ENCODE data around the gene MITF. TPM values are rescaled to one million over a fixed set of nuclear protein-coding genes. Genes with fewer than 3 reads are reported as not detected.
A peak's percentile ranks its signal among the peaks of the same experiment; 100 is the strongest.

Gene MITF
- polyA plus RNA-seq, 1 donor from 2014 or later: not detected

GRCh38 chr3:69948246-69948862 lies 209.1 kb downstream of the MITF start:
- Histone ChIP-seq H4K20me1 (ENCODE audit: insufficient read depth) (no peaks in the 10 kb centered on the region), H3K9ac (ENCODE audit: low read length) (no peak overlapping the region), H3K9me2 (ENCODE audit: insufficient read depth, low read length) (no peaks in the 10 kb centered on the region), H3K27ac (ENCODE audit: low read length) (no peak overlapping the region), H3K9me3 (ENCODE audit: low read length) (no peaks in the 10 kb centered on the region), H3K36me3 (ENCODE audit: insufficient read depth, low read length) (no peaks in the 10 kb centered on the region), H3K4me3 (ENCODE audit: low read length) (no peak overlapping the region), H3K27me3 (ENCODE audit: insufficient read depth, low read depth, low read length) (no peaks in the 10 kb centered on the region), H2AFZ (ENCODE audit: low read depth, low read length) (no peak overlapping the region), H3K79me2 (replicated peaks; ENCODE audit: insufficient read depth, low read length) (no peaks in the 10 kb centered on the region), H3F3A (ENCODE audit: insufficient read depth, low read length, poor library complexity, severe bottlenecking) (no peaks in the 10 kb centered on the region), H3K4me2 (ENCODE audit: low read length) (no peak overlapping the region)
- TF ChIP-seq RAD21 (conservative IDR thresholded peaks at IDR 0.05) (peak; percentile 81), REST (IDR thresholded peaks at IDR 0.05; ENCODE audit: borderline replicate concordance) (no peak), TAF1 (IDR thresholded peaks at IDR 0.05; ENCODE audit: low read depth) (no peak), MXI1 (conservative IDR thresholded peaks at IDR 0.05; ENCODE audit: poor library complexity, severe bottlenecking) (no peak), SMC3 (conservative IDR thresholded peaks at IDR 0.05; ENCODE audit: poor library complexity) (peak; percentile 79)
- TF ChIP-seq, protein P1, sequence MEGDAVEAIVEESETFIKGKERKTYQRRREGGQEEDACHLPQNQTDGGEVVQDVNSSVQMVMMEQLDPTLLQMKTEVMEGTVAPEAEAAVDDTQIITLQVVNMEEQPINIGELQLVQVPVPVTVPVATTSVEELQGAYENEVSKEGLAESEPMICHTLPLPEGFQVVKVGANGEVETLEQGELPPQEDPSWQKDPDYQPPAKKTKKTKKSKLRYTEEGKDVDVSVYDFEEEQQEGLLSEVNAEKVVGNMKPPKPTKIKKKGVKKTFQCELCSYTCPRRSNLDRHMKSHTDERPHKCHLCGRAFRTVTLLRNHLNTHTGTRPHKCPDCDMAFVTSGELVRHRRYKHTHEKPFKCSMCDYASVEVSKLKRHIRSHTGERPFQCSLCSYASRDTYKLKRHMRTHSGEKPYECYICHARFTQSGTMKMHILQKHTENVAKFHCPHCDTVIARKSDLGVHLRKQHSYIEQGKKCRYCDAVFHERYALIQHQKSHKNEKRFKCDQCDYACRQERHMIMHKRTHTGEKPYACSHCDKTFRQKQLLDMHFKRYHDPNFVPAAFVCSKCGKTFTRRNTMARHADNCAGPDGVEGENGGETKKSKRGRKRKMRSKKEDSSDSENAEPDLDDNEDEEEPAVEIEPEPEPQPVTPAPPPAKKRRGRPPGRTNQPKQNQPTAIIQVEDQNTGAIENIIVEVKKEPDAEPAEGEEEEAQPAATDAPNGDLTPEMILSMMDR (IDR thresholded peaks at IDR 0.05; ENCODE audit: poor library complexity, severe bottlenecking): peak; percentile 78

DNA sequence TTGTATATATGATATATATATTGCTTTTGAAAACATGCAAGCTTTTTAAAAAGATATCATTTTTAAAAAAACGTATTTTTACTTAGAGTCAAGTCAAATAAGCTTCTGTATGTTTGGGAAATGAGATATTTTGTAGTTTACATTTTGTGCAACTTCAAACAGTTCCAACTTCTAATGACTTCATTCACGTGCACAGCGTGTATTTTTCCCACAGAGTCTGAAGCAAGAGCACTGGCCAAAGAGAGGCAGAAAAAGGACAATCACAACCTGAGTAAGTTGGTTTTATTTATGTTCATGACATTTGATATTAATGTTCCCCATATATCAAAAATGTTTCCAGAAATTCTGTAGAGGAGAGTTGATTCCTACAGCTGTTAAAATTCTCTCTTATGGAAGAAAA lies 212.4 kb downstream of the MITF start:
- TF ChIP-seq REST (IDR thresholded peaks at IDR 0.05; ENCODE audit: borderline replicate concordance) (no peak), EP300 (conservative IDR thresholded peaks at IDR 0.05; ENCODE audit: poor library complexity, severe bottlenecking) (no peak), TAF1 (IDR thresholded peaks at IDR 0.05; ENCODE audit: low read depth) (no peak), POLR2AphosphoS5 (IDR thresholded peaks at IDR 0.05) (no peak), EZH2 (IDR thresholded peaks at IDR 0.05; ENCODE audit: borderline replicate concordance, insufficient read depth, low read length, poor library complexity, severe bottlenecking) (no peak), SMC3 (conservative IDR thresholded peaks at IDR 0.05; ENCODE audit: poor library complexity) (no peak), MXI1 (conservative IDR thresholded peaks at IDR 0.05; ENCODE audit: poor library complexity, severe bottlenecking) (no peak), RAD21 (conservative IDR thresholded peaks at IDR 0.05) (no peak)
- TF ChIP-seq, protein P1 (IDR thresholded peaks at IDR 0.05; ENCODE audit: poor library complexity, severe bottlenecking): no peak
- H2AFZ ChIP-seq (ENCODE audit: low read depth, low read length): no peak overlapping the region
- H3K27me3 ChIP-seq (ENCODE audit: insufficient read depth, low read depth, low read length): no peaks in the 10 kb centered on the region

More for the DNA sequence above, 212.4 kb downstream of the MITF start:
- Histone ChIP-seq H3K4me3 (ENCODE audit: low read length) (no peak overlapping the region), H4K20me1 (ENCODE audit: insufficient read depth) (no peaks in the 10 kb centered on the region), H3K27ac (ENCODE audit: low read length) (no peak overlapping the region), H3F3A (ENCODE audit: insufficient read depth, low read length, poor library complexity, severe bottlenecking) (no peaks in the 10 kb centered on the region), H3K9me3 (ENCODE audit: low read length) (no peaks in the 10 kb centered on the region), H3K9ac (ENCODE audit: low read length) (no peak overlapping the region), H3K79me2 (replicated peaks; ENCODE audit: insufficient read depth, low read length) (no peaks in the 10 kb centered on the region), H3K9me2 (ENCODE audit: insufficient read depth, low read length) (no peaks in the 10 kb centered on the region), H3K4me2 (ENCODE audit: low read length) (no peak overlapping the region), H3K36me3 (ENCODE audit: insufficient read depth, low read length) (no peaks in the 10 kb centered on the region)
